GM23338 (cell line): ENCODE data around the gene NALF2. TPM values are rescaled to one million over a fixed set of nuclear protein-coding genes. Genes with fewer than 3 reads are reported as not detected.

Experiments used
- ATAC-seq: fragments of 200-7000 bp; cut with Tn5 transposase; 3 replicates; pipeline ENCODE4 v1.9.1; 2020
- DNase-seq: peaks from one replicate; pipeline ENCODE4 v3.0.0-alpha.2; 2015; ENCODE audit warnings: low spot score
- H2AFZ ChIP-seq: fragments of 200-600 bp; sonication (generic); 2 replicates; pipeline ENCODE4 v1.8.0; 2016; ENCODE audit warnings: antibody characterized with exemption, mild to moderate bottlenecking, moderate library complexity
- H3F3A ChIP-seq: fragments of 200-600 bp; sonication (generic); replicated peaks from 2 replicates; pipeline ENCODE4 v1.8.0; 2017; ENCODE audit warnings: antibody characterized with exemption, mixed run types, low read depth
- H3K27ac ChIP-seq: fragments of 200-600 bp; sonication (generic); 2 replicates; pipeline ENCODE4 v1.6.1; 2016; ENCODE audit warnings: low read depth
- H3K27me3 ChIP-seq: fragments of 200-600 bp; sonication (generic); 2 replicates; pipeline ENCODE4 v1.8.0; 2016; ENCODE audit warnings: mild to moderate bottlenecking, mixed run types, moderate library complexity; ENCODE audit not compliant: insufficient read depth
- H3K36me3 ChIP-seq: fragments of 200-600 bp; sonication (generic); 2 replicates; pipeline ENCODE4 v1.8.0; 2016; ENCODE audit warnings: mild to moderate bottlenecking; ENCODE audit not compliant: insufficient read depth
- H3K4me1 ChIP-seq: fragments of 200-600 bp; sonication (generic); 2 replicates; pipeline ENCODE4 v1.8.0; 2016; ENCODE audit warnings: mild to moderate bottlenecking, moderate library complexity; ENCODE audit not compliant: insufficient read depth
- H3K4me2 ChIP-seq: fragments of 200-600 bp; sonication (generic); 2 replicates; pipeline ENCODE4 v1.7.1; 2017; ENCODE audit warnings: mixed run types
- H3K4me3 ChIP-seq: fragments of 200-600 bp; sonication (generic); 2 replicates; pipeline ENCODE4 v1.6.1; 2016; ENCODE audit warnings: mixed run types
- H3K79me2 ChIP-seq: fragments of 200-600 bp; sonication (generic); replicated peaks from 2 replicates; pipeline ENCODE4 v1.8.0; 2017; ENCODE audit warnings: mild to moderate bottlenecking; ENCODE audit not compliant: insufficient read depth
- H3K9me2 ChIP-seq: fragments of 200-600 bp; sonication (generic); 2 replicates; pipeline ENCODE4 v1.8.0; 2017; ENCODE audit not compliant: insufficient read depth
- H4K20me1 ChIP-seq: fragments of 200-600 bp; sonication (generic); replicated peaks from 2 replicates; pipeline ENCODE4 v1.8.0; 2017; ENCODE audit warnings: mild to moderate bottlenecking; ENCODE audit not compliant: insufficient read depth
- H3K27ac Mint-ChIP-seq: 2 replicates; pipeline ENCODE4 v1.8.0; 2020; ENCODE audit warnings: inconsistent platforms, mild to moderate bottlenecking, moderate library complexity, mixed read lengths
- H3K27me3 Mint-ChIP-seq: 3 replicates; pipeline ENCODE4 v1.8.0; 2022; ENCODE audit warnings: low read depth, mild to moderate bottlenecking, moderate library complexity, mixed read lengths, inconsistent platforms; ENCODE audit not compliant: insufficient read depth, poor library complexity
- H3K36me3 Mint-ChIP-seq: 3 replicates; pipeline ENCODE4 v1.8.0; 2021; ENCODE audit warnings: low read depth, mild to moderate bottlenecking, inconsistent platforms, moderate library complexity, mixed read lengths
- H3K4me1 Mint-ChIP-seq: 3 replicates; pipeline ENCODE4 v1.8.0; 2020; ENCODE audit warnings: mild to moderate bottlenecking, inconsistent platforms, mixed read lengths
- H3K4me3 Mint-ChIP-seq: 3 replicates; pipeline ENCODE4 v1.8.0; 2021; ENCODE audit warnings: moderate library complexity, mild to moderate bottlenecking, inconsistent platforms, mixed read lengths
- H3K9me3 Mint-ChIP-seq: 3 replicates; pipeline ENCODE4 v1.8.0; 2020; ENCODE audit warnings: moderate library complexity, mild to moderate bottlenecking, inconsistent platforms, mixed read lengths
- EZH2 ChIP-seq: fragments of 200-600 bp; sonication (generic); IDR thresholded peaks from one replicate; pipeline ENCODE4 v1.8.0; 2017; ENCODE audit warnings: antibody characterized with exemption, mild to moderate bottlenecking, low read depth; ENCODE audit not compliant: unreplicated experiment
- EZH2phosphoT487 ChIP-seq: fragments of 200-600 bp; sonication (generic); IDR thresholded peaks from one replicate; pipeline ENCODE4 v1.8.1; 2018; ENCODE audit warnings: antibody characterized with exemption; ENCODE audit not compliant: unreplicated experiment
- JUNB ChIP-seq: IDR thresholded peaks from one replicate; pipeline ENCODE4 v1.6.1; 2016; ENCODE audit warnings: antibody characterized with exemption; ENCODE audit not compliant: unreplicated experiment
- ZNF331 ChIP-seq: fragments of 250-450 bp; sonication (Bioruptor Pico); IDR thresholded peaks from 2 replicates; pipeline ENCODE4 v1.5.0; 2020; ENCODE audit warnings: low read depth, mild to moderate bottlenecking, moderate library complexity
- polyA plus RNA-seq: library from polyadenylated mRNA; unstranded; fragments of >200 nt; fragmentation: Nextera tagmentation; extraction: Ambion mirVana; gene quantifications from 2 replicates; pipeline ENCODE4 v1.2.1, GENCODE V29; 2016
- total RNA-seq: library from RNA; depleted of rRNA; stranded (reverse); fragments of >200 nt; shearing (Covaris generic); gene quantifications from 2 replicates; pipeline ENCODE4 v1.2.3, GENCODE V29; 2014
- TF ChIP-seq, protein P1 (sequence below): fragments of 250-450 bp; sonication (Bioruptor Pico); IDR thresholded peaks from 2 replicates; pipeline ENCODE4 v1.5.0; 2020; ENCODE audit warnings: mild to moderate bottlenecking, moderate library complexity
- TF ChIP-seq, protein P2 (sequence below), 2 experiments: fragments of 200-600 bp in 1 of 2; sonication (generic) in 1 of 2; conservative IDR thresholded peaks; 2 replicates each; pipeline versions ENCODE4 v1.5.1 to v1.6.1; 2016 to 2017; ENCODE audit warnings: antibody characterized with exemption in 2 of 2, low read depth in 2 of 2, mild to moderate bottlenecking in 2 of 2, moderate library complexity in 1 of 2

NALF2 gene
- total and polyA plus RNA-seq, 2 experiments from 2014 or later, result 4.4 to 10.5 TPM

DNA sequence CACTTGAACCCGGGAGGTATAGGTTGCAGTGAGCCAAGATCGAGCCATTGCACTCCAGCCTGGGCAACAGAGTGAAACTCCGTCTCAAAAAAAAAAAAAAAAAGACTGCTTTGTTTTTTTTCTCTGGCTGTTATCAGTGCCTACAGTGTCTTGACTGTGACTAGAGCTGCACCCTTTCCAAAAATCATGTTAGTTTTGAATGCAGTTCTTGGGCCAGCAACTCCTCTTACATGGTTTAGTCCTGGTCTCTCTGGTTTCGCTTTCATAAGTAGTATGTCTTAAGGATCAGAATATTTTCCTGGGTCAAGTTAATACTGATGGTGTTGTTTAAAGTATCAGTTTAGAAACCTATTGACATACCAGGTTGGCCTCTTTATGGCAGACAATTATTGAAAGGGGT, 34.2 kb upstream of the NALF2 start (continued):
- TF ChIP-seq, protein P1, sequence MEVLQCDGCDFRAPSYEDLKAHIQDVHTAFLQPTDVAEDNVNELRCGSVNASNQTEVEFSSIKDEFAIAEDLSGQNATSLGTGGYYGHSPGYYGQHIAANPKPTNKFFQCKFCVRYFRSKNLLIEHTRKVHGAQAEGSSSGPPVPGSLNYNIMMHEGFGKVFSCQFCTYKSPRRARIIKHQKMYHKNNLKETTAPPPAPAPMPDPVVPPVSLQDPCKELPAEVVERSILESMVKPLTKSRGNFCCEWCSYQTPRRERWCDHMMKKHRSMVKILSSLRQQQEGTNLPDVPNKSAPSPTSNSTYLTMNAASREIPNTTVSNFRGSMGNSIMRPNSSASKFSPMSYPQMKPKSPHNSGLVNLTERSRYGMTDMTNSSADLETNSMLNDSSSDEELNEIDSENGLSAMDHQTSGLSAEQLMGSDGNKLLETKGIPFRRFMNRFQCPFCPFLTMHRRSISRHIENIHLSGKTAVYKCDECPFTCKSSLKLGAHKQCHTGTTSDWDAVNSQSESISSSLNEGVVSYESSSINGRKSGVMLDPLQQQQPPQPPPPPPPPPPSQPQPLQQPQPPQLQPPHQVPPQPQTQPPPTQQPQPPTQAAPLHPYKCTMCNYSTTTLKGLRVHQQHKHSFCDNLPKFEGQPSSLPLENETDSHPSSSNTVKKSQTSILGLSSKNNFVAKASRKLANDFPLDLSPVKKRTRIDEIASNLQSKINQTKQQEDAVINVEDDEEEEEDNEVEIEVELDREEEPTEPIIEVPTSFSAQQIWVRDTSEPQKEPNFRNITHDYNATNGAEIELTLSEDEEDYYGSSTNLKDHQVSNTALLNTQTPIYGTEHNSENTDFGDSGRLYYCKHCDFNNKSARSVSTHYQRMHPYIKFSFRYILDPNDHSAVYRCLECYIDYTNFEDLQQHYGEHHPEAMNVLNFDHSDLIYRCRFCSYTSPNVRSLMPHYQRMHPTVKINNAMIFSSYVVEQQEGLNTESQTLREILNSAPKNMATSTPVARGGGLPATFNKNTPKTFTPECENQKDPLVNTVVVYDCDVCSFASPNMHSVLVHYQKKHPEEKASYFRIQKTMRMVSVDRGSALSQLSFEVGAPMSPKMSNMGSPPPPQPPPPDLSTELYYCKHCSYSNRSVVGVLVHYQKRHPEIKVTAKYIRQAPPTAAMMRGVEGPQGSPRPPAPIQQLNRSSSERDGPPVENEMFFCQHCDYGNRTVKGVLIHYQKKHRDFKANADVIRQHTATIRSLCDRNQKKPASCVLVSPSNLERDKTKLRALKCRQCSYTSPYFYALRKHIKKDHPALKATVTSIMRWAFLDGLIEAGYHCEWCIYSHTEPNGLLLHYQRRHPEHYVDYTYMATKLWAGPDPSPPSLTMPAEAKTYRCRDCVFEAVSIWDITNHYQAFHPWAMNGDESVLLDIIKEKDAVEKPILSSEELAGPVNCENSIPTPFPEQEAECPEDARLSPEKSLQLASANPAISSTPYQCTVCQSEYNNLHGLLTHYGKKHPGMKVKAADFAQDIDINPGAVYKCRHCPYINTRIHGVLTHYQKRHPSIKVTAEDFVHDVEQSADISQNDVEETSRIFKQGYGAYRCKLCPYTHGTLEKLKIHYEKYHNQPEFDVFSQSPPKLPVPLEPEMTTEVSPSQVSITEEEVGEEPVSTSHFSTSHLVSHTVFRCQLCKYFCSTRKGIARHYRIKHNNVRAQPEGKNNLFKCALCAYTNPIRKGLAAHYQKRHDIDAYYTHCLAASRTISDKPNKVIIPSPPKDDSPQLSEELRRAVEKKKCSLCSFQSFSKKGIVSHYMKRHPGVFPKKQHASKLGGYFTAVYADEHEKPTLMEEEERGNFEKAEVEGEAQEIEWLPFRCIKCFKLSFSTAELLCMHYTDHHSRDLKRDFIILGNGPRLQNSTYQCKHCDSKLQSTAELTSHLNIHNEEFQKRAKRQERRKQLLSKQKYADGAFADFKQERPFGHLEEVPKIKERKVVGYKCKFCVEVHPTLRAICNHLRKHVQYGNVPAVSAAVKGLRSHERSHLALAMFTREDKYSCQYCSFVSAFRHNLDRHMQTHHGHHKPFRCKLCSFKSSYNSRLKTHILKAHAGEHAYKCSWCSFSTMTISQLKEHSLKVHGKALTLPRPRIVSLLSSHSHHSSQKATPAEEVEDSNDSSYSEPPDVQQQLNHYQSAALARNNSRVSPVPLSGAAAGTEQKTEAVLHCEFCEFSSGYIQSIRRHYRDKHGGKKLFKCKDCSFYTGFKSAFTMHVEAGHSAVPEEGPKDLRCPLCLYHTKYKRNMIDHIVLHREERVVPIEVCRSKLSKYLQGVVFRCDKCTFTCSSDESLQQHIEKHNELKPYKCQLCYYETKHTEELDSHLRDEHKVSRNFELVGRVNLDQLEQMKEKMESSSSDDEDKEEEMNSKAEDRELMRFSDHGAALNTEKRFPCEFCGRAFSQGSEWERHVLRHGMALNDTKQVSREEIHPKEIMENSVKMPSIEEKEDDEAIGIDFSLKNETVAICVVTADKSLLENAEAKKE (CRISPR knock-in tag), result no peak
- TF ChIP-seq EZH2phosphoT487, result no peak
- TF ChIP-seq JUNB, result no peak
- no peak for TF ChIP-seq ZNF331

DNA sequence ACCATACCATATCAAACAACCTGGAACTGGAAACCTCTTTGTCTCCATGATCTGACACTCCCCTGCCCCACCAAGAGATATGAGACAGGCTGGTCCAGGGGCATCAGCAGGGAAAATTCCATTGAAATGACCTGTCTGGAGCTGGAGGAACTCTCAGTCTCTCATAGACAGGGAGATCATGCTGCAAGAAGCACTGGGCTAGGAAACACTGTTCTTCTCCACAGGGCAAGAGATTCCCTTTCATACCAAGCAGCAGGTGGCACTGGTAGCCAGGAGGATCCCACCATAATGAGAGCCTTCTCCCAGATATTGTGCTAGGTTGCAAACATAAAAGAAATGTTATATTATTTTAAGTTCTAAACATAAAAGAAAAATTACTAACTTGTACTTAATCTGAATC, 14.5 kb upstream of the NALF2 start:
- no peaks in the 10 kb centered on the region for H3K9me2 ChIP-seq
- H3F3A ChIP-seq, result no peaks in the 10 kb centered on the region
- Mint-ChIP-seq H3K27me3 (peaks cover 3% of the 10 kb centered on the region), H3K4me3 (no peak overlapping the region), H3K4me1 (no peaks in the 10 kb centered on the region), H3K27ac (no peak overlapping the region), H3K36me3 (no peaks in the 10 kb centered on the region), H3K9me3 (no peaks in the 10 kb centered on the region)
- H3K27ac ChIP-seq, result no peak overlapping the region
- H4K20me1 ChIP-seq, result no peaks in the 10 kb centered on the region
- H2AFZ ChIP-seq, result no peak overlapping the region
- H3K79me2 ChIP-seq, result no peaks in the 10 kb centered on the region
- H3K27me3 ChIP-seq, result no peaks in the 10 kb centered on the region
- ATAC-seq (peak; percentile 64), DNase-seq (no peak)
- H3K4me3 ChIP-seq, result no peak overlapping the region
- H3K4me2 ChIP-seq, result no peak overlapping the region
- no peaks in the 10 kb centered on the region for H3K36me3 ChIP-seq
- H3K4me1 ChIP-seq, result no peaks in the 10 kb centered on the region
- TF ChIP-seq, protein P2, sequence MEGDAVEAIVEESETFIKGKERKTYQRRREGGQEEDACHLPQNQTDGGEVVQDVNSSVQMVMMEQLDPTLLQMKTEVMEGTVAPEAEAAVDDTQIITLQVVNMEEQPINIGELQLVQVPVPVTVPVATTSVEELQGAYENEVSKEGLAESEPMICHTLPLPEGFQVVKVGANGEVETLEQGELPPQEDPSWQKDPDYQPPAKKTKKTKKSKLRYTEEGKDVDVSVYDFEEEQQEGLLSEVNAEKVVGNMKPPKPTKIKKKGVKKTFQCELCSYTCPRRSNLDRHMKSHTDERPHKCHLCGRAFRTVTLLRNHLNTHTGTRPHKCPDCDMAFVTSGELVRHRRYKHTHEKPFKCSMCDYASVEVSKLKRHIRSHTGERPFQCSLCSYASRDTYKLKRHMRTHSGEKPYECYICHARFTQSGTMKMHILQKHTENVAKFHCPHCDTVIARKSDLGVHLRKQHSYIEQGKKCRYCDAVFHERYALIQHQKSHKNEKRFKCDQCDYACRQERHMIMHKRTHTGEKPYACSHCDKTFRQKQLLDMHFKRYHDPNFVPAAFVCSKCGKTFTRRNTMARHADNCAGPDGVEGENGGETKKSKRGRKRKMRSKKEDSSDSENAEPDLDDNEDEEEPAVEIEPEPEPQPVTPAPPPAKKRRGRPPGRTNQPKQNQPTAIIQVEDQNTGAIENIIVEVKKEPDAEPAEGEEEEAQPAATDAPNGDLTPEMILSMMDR (conservative IDR thresholded peaks at IDR 0.05; ENCODE audit: low read depth in 2 of 2), result peak in 1 of 2 experiments; percentile 29; a peak in 1 of 4 replicates
- no peak for TF ChIP-seq EZH2
